ENCODE measurements around the gene PCBD2.

PCBD2 gene

GRCh38 chr5:135004376-135004775 lies 99.4 kb downstream of the PCBD2 start:
- peaks cover 0 to 4% (median 0%) of the 10 kb centered on the region in 3 donors for H3K36me3 ChIP-seq
- no peak overlapping the region for H3K27ac ChIP-seq
- TF ChIP-seq CTCF (IDR thresholded peaks at IDR 0.05): no peak
- DNase-seq: no peak
- no peak overlapping the region for H3K4me3 ChIP-seq
- no peaks in the 10 kb centered on the region for H3K4me1 ChIP-seq
- no peaks in the 10 kb centered on the region for H3K9me3 ChIP-seq
- intact Hi-C loops (cut with DNase I; ENCODE audit: low total_unique reads): no loop called here
- H3K27me3 ChIP-seq: no peaks in the 10 kb centered on the region

GRCh38 chr5:135005076-135005475 lies 100.1 kb downstream of the PCBD2 start:
- Histone ChIP-seq H3K27ac (no peak overlapping the region), H3K4me1 (no peaks in the 10 kb centered on the region), H3K4me3 (no peak overlapping the region), H3K27me3 (no peaks in the 10 kb centered on the region), H3K36me3 (peaks cover 0 to 4% (median 0%) of the 10 kb centered on the region in 3 donors), H3K9me3 (no peaks in the 10 kb centered on the region)
- intact Hi-C loops (cut with DNase I; ENCODE audit: low total_unique reads): no loop called here
- DNase-seq: no peak
- TF ChIP-seq CTCF (IDR thresholded peaks at IDR 0.05): no peak

GRCh38 chr5:135007305-135007704 lies 102.4 kb downstream of the PCBD2 start:
- H3K4me3 ChIP-seq: no peak overlapping the region
- intact Hi-C loops (cut with DNase I; ENCODE audit: low total_unique reads): no loop called here
- H3K27me3 ChIP-seq: no peaks in the 10 kb centered on the region
- no peak for DNase-seq
- H3K9me3 ChIP-seq: no peaks in the 10 kb centered on the region
- peaks cover 0 to 5% (median 0%) of the 10 kb centered on the region in 4 donors for H3K4me1 ChIP-seq
- no peak for TF ChIP-seq CTCF (IDR thresholded peaks at IDR 0.05)
- no peak overlapping the region for H3K27ac ChIP-seq
- peaks cover 0 to 4% (median 0%) of the 10 kb centered on the region in 3 donors for H3K36me3 ChIP-seq

GRCh38 chr5:135007749-135008363 lies 102.9 kb downstream of the PCBD2 start:
- intact Hi-C loops (cut with DNase I; ENCODE audit: low total_unique reads): no loop called here
- H3K27ac ChIP-seq: no peak overlapping the region
- no peak for DNase-seq
- no peaks in the 10 kb centered on the region for H3K9me3 ChIP-seq
- no peaks in the 10 kb centered on the region for H3K27me3 ChIP-seq
- TF ChIP-seq CTCF (IDR thresholded peaks at IDR 0.05): no peak
- peaks cover 0 to 10% (median 2%) of the 10 kb centered on the region in 4 donors for H3K4me1 ChIP-seq
- no peak overlapping the region for H3K4me3 ChIP-seq
- peaks cover 0 to 4% (median 0%) of the 10 kb centered on the region in 3 donors for H3K36me3 ChIP-seq

GRCh38 chr5:135008556-135008955 lies 103.6 kb downstream of the PCBD2 start:
- Histone ChIP-seq H3K27me3 (no peaks in the 10 kb centered on the region), H3K4me1 (peaks cover 0 to 17% (median 9%) of the 10 kb centered on the region in 4 donors), H3K4me3 (no peak overlapping the region), H3K27ac (no peak overlapping the region), H3K36me3 (peaks cover 0 to 2% (median 0%) of the 10 kb centered on the region in 3 donors), H3K9me3 (no peaks in the 10 kb centered on the region)
- no peak for TF ChIP-seq CTCF (IDR thresholded peaks at IDR 0.05)
- no peak for DNase-seq
- intact Hi-C loops (cut with DNase I; ENCODE audit: low total_unique reads): no loop called here

Measured in tibial artery (tissue), 4 donors.